Measurements from ENCODE around the gene MTA3. TPM values are rescaled to one million over a fixed set of nuclear protein-coding genes. Genes with fewer than 3 reads are reported as not detected.

Gene MTA3
- total RNA-seq, 3 donors from 2014 or later = 31.4 to 58.0 (median 49.2) TPM

- Histone ChIP-seq H3K4me3 (no peak overlapping the region), H3K4me1 (no peaks in the 10 kb centered on the region), H3K27me3 (no peaks in the 10 kb centered on the region), H3K9me3 (no peaks in the 10 kb centered on the region), H3K27ac (no peak overlapping the region), H3K36me3 (no peaks in the 10 kb centered on the region)
- TF ChIP-seq, protein P1, sequence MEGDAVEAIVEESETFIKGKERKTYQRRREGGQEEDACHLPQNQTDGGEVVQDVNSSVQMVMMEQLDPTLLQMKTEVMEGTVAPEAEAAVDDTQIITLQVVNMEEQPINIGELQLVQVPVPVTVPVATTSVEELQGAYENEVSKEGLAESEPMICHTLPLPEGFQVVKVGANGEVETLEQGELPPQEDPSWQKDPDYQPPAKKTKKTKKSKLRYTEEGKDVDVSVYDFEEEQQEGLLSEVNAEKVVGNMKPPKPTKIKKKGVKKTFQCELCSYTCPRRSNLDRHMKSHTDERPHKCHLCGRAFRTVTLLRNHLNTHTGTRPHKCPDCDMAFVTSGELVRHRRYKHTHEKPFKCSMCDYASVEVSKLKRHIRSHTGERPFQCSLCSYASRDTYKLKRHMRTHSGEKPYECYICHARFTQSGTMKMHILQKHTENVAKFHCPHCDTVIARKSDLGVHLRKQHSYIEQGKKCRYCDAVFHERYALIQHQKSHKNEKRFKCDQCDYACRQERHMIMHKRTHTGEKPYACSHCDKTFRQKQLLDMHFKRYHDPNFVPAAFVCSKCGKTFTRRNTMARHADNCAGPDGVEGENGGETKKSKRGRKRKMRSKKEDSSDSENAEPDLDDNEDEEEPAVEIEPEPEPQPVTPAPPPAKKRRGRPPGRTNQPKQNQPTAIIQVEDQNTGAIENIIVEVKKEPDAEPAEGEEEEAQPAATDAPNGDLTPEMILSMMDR (IDR thresholded peaks at IDR 0.05) = no peak
- no peak for DNase-seq (ENCODE audit: low spot score in 2 of 2)
- intact Hi-C loops (cut with DNase I; ENCODE audit: low total_unique reads) = loop anchor here (5.0 kb wide), 1 partner anchor 331 kb away; no protein-coding TSS in a partner anchor
Observed at GRCh38 chr2:42743659-42743990, 175.2 kb downstream of the MTA3 start.

DNA sequence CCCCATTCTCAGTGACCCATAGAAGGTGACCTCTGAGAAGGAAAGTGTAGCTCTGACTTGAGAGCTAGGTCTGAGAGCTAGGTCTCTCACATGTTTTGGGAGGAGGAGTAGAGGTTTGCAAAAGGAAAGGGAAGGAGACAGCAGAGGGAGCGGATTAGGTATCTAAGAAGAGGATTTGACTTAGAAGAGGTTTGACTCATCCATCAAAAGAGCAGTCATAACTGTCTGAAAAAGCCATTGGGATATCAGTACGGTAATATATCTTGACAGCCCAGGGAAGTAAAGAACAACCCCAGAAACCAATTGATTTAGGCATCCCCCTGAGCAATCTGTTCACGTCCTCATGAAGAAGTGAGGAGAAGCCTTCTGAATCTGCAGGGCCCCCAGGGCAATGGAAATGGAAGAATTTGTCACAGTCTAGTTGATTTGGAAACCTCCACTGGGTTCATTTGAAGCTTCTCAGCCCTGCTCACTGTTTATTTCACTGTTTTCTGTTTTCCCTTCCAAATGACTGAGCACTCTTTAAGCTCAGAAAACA is 176.2 kb downstream of the MTA3 start:
- DNase-seq (ENCODE audit: low spot score in 2 of 2) = no peak

GRCh38 chr2:42747422-42747821 is 179.0 kb downstream of the MTA3 start:
- no peaks in the 10 kb centered on the region for H3K36me3 ChIP-seq
- H3K27me3 ChIP-seq = no peaks in the 10 kb centered on the region
- DNase-seq (ENCODE audit: low spot score in 2 of 2) = no peak
- H3K4me1 ChIP-seq = no peaks in the 10 kb centered on the region
- intact Hi-C loops (cut with DNase I; ENCODE audit: low total_unique reads) = no loop called here
- H3K27ac ChIP-seq = no peak overlapping the region
- no peak overlapping the region for H3K4me3 ChIP-seq
- H3K9me3 ChIP-seq = no peaks in the 10 kb centered on the region
- TF ChIP-seq, protein P1 (IDR thresholded peaks at IDR 0.05) = no peak
- TF ChIP-seq POLR2A (IDR thresholded peaks at IDR 0.05) (no peak), POLR2AphosphoS5 (IDR thresholded peaks at IDR 0.05) (no peak)

More for the DNA sequence above, 176.2 kb downstream of the MTA3 start:
- H3K27ac ChIP-seq = no peak overlapping the region
- intact Hi-C loops (cut with DNase I; ENCODE audit: low total_unique reads) = loop anchor here (5.0 kb wide), 1 partner anchor 332 kb away; no protein-coding TSS in a partner anchor
- no peaks in the 10 kb centered on the region for H3K36me3 ChIP-seq
- H3K4me1 ChIP-seq = no peaks in the 10 kb centered on the region
- no peak overlapping the region for H3K4me3 ChIP-seq
- H3K27me3 ChIP-seq = no peaks in the 10 kb centered on the region
- no peaks in the 10 kb centered on the region for H3K9me3 ChIP-seq
- TF ChIP-seq POLR2A (IDR thresholded peaks at IDR 0.05) (no peak), POLR2AphosphoS5 (IDR thresholded peaks at IDR 0.05) (no peak)
- TF ChIP-seq, protein P1 (IDR thresholded peaks at IDR 0.05) = no peak

GRCh38 chr2:42748840-42749239 is 180.4 kb downstream of the MTA3 start:
- Histone ChIP-seq H3K27me3 (no peaks in the 10 kb centered on the region), H3K36me3 (no peaks in the 10 kb centered on the region), H3K4me3 (no peak overlapping the region), H3K27ac (no peak overlapping the region), H3K4me1 (no peaks in the 10 kb centered on the region), H3K9me3 (no peaks in the 10 kb centered on the region)
- intact Hi-C loops (cut with DNase I; ENCODE audit: low total_unique reads) = no loop called here
- TF ChIP-seq POLR2AphosphoS5 (IDR thresholded peaks at IDR 0.05) (no peak), POLR2A (IDR thresholded peaks at IDR 0.05) (no peak)
- TF ChIP-seq, protein P1 (IDR thresholded peaks at IDR 0.05) = no peak
- DNase-seq (ENCODE audit: low spot score in 2 of 2) = no peak

DNA sequence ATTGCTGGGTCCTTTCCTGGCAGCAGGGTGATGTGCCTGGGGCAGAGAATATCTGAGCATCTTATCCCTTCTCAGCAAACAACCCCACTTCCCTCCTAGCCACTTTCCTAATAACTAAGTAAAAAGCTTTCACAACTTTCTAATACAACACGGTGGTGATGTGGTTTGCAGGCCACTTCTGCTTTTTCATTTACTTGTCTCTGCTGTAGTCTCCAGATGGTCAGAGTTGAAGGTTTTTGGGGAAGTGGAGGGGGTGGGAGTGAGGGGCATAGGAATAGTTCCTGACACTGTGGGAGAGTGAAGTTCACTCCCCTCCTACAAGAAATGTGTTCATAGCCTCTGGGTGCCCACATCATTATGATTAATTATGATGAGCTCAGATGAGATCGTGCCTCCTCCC is 183.9 kb downstream of the MTA3 start:
- Histone ChIP-seq H3K36me3 (no peaks in the 10 kb centered on the region), H3K27ac (no peak overlapping the region), H3K4me1 (no peaks in the 10 kb centered on the region), H3K27me3 (no peaks in the 10 kb centered on the region), H3K4me3 (no peak overlapping the region), H3K9me3 (no peaks in the 10 kb centered on the region)
- intact Hi-C loops (cut with DNase I; ENCODE audit: low total_unique reads) = no loop called here
- TF ChIP-seq, protein P1 (IDR thresholded peaks at IDR 0.05) = no peak
- TF ChIP-seq POLR2AphosphoS5 (IDR thresholded peaks at IDR 0.05) = no peak
- no peak for TF ChIP-seq POLR2A (IDR thresholded peaks at IDR 0.05)
- DNase-seq (ENCODE audit: low spot score in 2 of 2) = no peak

All from breast epithelium (tissue), 4 donors.